ENCODE measurements around the gene LOXL1. TPM values are rescaled to one million over a fixed set of nuclear protein-coding genes. Genes with fewer than 3 reads are reported as not detected.

Gene LOXL1
- total RNA-seq, 2 donors from 2014 or later: 8.6 to 14.5 TPM

- H3K9me3 ChIP-seq: no peaks in the 10 kb centered on the region
- intact Hi-C loops (cut with DNase I): no loop called here
Measured at GRCh38 chr15:73900095-73900712, 26.1 kb upstream of the LOXL1 start.

GRCh38 chr15:73901126-73901810, 25.0 kb upstream of the LOXL1 start:
- Histone ChIP-seq H3K4me1 (no peaks in the 10 kb centered on the region), H3K36me3 (replicated peaks in 1 of 2; ENCODE audit: insufficient read depth in 1 of 2, low read depth in 2 of 2) (no peaks in the 10 kb centered on the region), H3K4me3 (no peak overlapping the region), H3K9me3 (no peaks in the 10 kb centered on the region), H3K27me3 (no peaks in the 10 kb centered on the region), H3K27ac (no peak overlapping the region)
- WGBS, 2 donors: 76 to 86% methylated on average over 7 of the region's 7 CpGs
- intact Hi-C loops (cut with DNase I): no loop called here
- no peak for DNase-seq
- ATAC-seq: no peak
- TF ChIP-seq CTCF (IDR thresholded peaks at IDR 0.05) (no peak), POLR2A (IDR thresholded peaks at IDR 0.05) (no peak)

More at GRCh38 chr15:73900095-73900712, 26.1 kb upstream of the LOXL1 start:
- H3K4me3 ChIP-seq: no peak overlapping the region
- no peak overlapping the region for H3K27ac ChIP-seq
- no peaks in the 10 kb centered on the region for H3K36me3 ChIP-seq (replicated peaks in 1 of 2; ENCODE audit: insufficient read depth in 1 of 2, low read depth in 2 of 2)
- TF ChIP-seq POLR2A (IDR thresholded peaks at IDR 0.05) (no peak), CTCF (IDR thresholded peaks at IDR 0.05) (no peak)
- DNase-seq (no peak), ATAC-seq (no peak)
- WGBS, 2 donors: 59 to 73% methylated on average over 10 of the region's 10 CpGs
- H3K27me3 ChIP-seq: no peaks in the 10 kb centered on the region
- no peaks in the 10 kb centered on the region for H3K4me1 ChIP-seq

- no peak for DNase-seq
- intact Hi-C loops (cut with DNase I): no loop called here
Measured at GRCh38 chr15:73902121-73903020, 23.9 kb upstream of the LOXL1 start.

More at GRCh38 chr15:73902121-73903020, 23.9 kb upstream of the LOXL1 start:
- Histone ChIP-seq H3K4me3 (no peak overlapping the region), H3K4me1 (no peaks in the 10 kb centered on the region), H3K27ac (no peak overlapping the region), H3K9me3 (no peaks in the 10 kb centered on the region), H3K27me3 (no peaks in the 10 kb centered on the region), H3K36me3 (replicated peaks in 1 of 2; ENCODE audit: insufficient read depth in 1 of 2, low read depth in 2 of 2) (no peaks in the 10 kb centered on the region)
- 48 to 51% methylated on average over 11 of the region's 11 CpGs for WGBS, 2 donors
- TF ChIP-seq CTCF (IDR thresholded peaks at IDR 0.05): no peak
- TF ChIP-seq POLR2A (IDR thresholded peaks at IDR 0.05): no peak
- no peak for ATAC-seq

Measured in body of pancreas (tissue), 4 donors.